HEK293T (cell line): ENCODE results near the gene DNAH3.

Experiments
- CTCF ChIA-PET: fragments of 350-600 bp; formaldehyde crosslinking; extraction: SDS; loops from one replicate; lab custom pipeline; 2021; ENCODE audit warnings: antibody characterized with exemption, inconsistent platforms; lab: Yijun Ruan, JAX
- POLR2A ChIA-PET: fragments of 350-600 bp; formaldehyde crosslinking; extraction: SDS; loops from one replicate; lab custom pipeline; 2020; ENCODE audit warnings: antibody characterized with exemption, inconsistent platforms; lab: Yijun Ruan, JAX
- DNase-seq: peaks from one replicate; pipeline ENCODE4 v3.0.0; 2012; ENCODE audit warnings: mixed read lengths; ENCODE audit errors: extremely low spot score
- ARNT ChIP-seq: fragments of 450-650 bp; IDR thresholded peaks from 2 replicates; pipeline ENCODE4 v1.6.1; 2017; ENCODE audit warnings: mild to moderate bottlenecking
- BHLHE40 ChIP-seq: fragments of 450-650 bp; IDR thresholded peaks from 2 replicates; pipeline ENCODE4 v1.6.1; 2016; ENCODE audit warnings: mild to moderate bottlenecking, moderate library complexity, borderline replicate concordance
- CTBP1 ChIP-seq: fragments of 450-650 bp; IDR thresholded peaks from 2 replicates; pipeline ENCODE4 v1.6.1; 2016; ENCODE audit warnings: borderline replicate concordance
- ELF4 ChIP-seq: fragments of 450-650 bp; IDR thresholded peaks from 2 replicates; pipeline ENCODE4 v1.6.1; 2017; ENCODE audit warnings: antibody characterized with exemption
- FOXA1 ChIP-seq: fragments of 450-650 bp; IDR thresholded peaks from 2 replicates; pipeline ENCODE4 v1.6.1; 2016; ENCODE audit warnings: mild to moderate bottlenecking
- FOXK2 ChIP-seq: fragments of 450-650 bp; IDR thresholded peaks from 2 replicates; pipeline ENCODE4 v1.6.1; 2016; ENCODE audit warnings: mild to moderate bottlenecking
- FOXM1 ChIP-seq: fragments of 450-650 bp; IDR thresholded peaks from 2 replicates; pipeline ENCODE4 v1.6.1; 2017; ENCODE audit warnings: mild to moderate bottlenecking, borderline replicate concordance
- HDGF ChIP-seq: fragments of 450-650 bp; IDR thresholded peaks from 2 replicates; pipeline ENCODE4 v1.6.1; 2017; ENCODE audit warnings: antibody characterized with exemption, borderline replicate concordance
- L3MBTL2 ChIP-seq: fragments of 450-650 bp; conservative IDR thresholded peaks from 2 replicates; pipeline ENCODE4 v1.6.1; 2016; ENCODE audit warnings: mild to moderate bottlenecking
- LEF1 ChIP-seq: fragments of 450-650 bp; IDR thresholded peaks from 2 replicates; pipeline ENCODE4 v1.6.1; 2017; ENCODE audit warnings: mild to moderate bottlenecking, borderline replicate concordance
- NFRKB ChIP-seq: fragments of 450-650 bp; IDR thresholded peaks from 2 replicates; pipeline ENCODE4 v1.6.1; 2016; ENCODE audit warnings: mild to moderate bottlenecking, moderate library complexity
- PKNOX1 ChIP-seq: fragments of 450-650 bp; IDR thresholded peaks from 2 replicates; pipeline ENCODE4 v1.6.1; 2016
- SP1 ChIP-seq: fragments of 450-650 bp; IDR thresholded peaks from 2 replicates; pipeline ENCODE4 v1.6.1; 2017
- SUZ12 ChIP-seq: fragments of 450-650 bp; IDR thresholded peaks from 2 replicates; pipeline ENCODE4 v1.6.1; 2016; ENCODE audit warnings: mild to moderate bottlenecking
- TARDBP ChIP-seq: fragments of 450-650 bp; IDR thresholded peaks from 2 replicates; pipeline ENCODE4 v1.6.1; 2016
- ZNF384 ChIP-seq: fragments of 450-650 bp; IDR thresholded peaks from 2 replicates; pipeline ENCODE4 v1.6.1; 2016

The DNAH3 gene

GRCh38 chr16:21037736-21038135, 112.9 kb downstream of the DNAH3 start:
- CTCF ChIA-PET = no interaction called here
- TF ChIP-seq FOXK2 (no peak), FOXA1 (no peak)
- no peak for DNase-seq
- POLR2A ChIA-PET = no interaction called here

GRCh38 chr16:21037168-21037567, 113.5 kb downstream of the DNAH3 start:
- no peak for DNase-seq
- CTCF ChIA-PET = no interaction called here
- TF ChIP-seq FOXA1 (no peak), L3MBTL2 (no peak), CTBP1 (no peak), TARDBP (no peak), FOXK2 (no peak), LEF1 (no peak), ARNT (no peak), NFRKB (no peak)
- POLR2A ChIA-PET = no interaction called here

- ChIA-PET CTCF (interaction anchor here (0.6 kb wide), 1 partner anchor 52 kb away, joined by 3 read pairs; no protein-coding TSS in a partner anchor), POLR2A (no interaction called here)
- DNase-seq = no peak
- no peak for TF ChIP-seq SP1
- TF ChIP-seq FOXM1 = no peak
- no peak for TF ChIP-seq HDGF
- no peak for TF ChIP-seq NFRKB
- TF ChIP-seq L3MBTL2 = no peak
- no peak for TF ChIP-seq ELF4
- no peak for TF ChIP-seq SUZ12
- no peak for TF ChIP-seq CTBP1
- TF ChIP-seq ZNF384 = no peak
- no peak for TF ChIP-seq ARNT
- TF ChIP-seq FOXK2 = no peak
- TF ChIP-seq BHLHE40 = no peak
- TF ChIP-seq TARDBP = no peak
- TF ChIP-seq FOXA1 = no peak
- TF ChIP-seq LEF1 = no peak
- no peak for TF ChIP-seq PKNOX1
Observed at GRCh38 chr16:21036471-21036870, 114.2 kb downstream of the DNAH3 start.

- ChIA-PET CTCF (no interaction called here), POLR2A (no interaction called here)
- TF ChIP-seq SUZ12 (no peak), CTBP1 (no peak), HDGF (no peak), FOXK2 (no peak), ARNT (no peak), FOXA1 (no peak), SP1 (no peak), TARDBP (no peak), PKNOX1 (no peak), NFRKB (no peak), ELF4 (no peak), LEF1 (no peak), L3MBTL2 (no peak), FOXM1 (no peak), BHLHE40 (no peak), ZNF384 (no peak)
- DNase-seq = no peak
Observed at GRCh38 chr16:21033704-21034103, 116.9 kb downstream of the DNAH3 start.

GRCh38 chr16:21033264-21033663, 117.4 kb downstream of the DNAH3 start:
- ChIA-PET CTCF (no interaction called here), POLR2A (no interaction called here)
- TF ChIP-seq TARDBP = no peak
- no peak for TF ChIP-seq L3MBTL2
- TF ChIP-seq NFRKB = no peak
- TF ChIP-seq SUZ12 = no peak
- no peak for TF ChIP-seq LEF1
- no peak for TF ChIP-seq ELF4
- no peak for TF ChIP-seq FOXA1
- TF ChIP-seq HDGF = no peak
- TF ChIP-seq CTBP1 = no peak
- DNase-seq = no peak

- no peak for DNase-seq
- ChIA-PET CTCF (no interaction called here), POLR2A (no interaction called here)
- TF ChIP-seq L3MBTL2 (no peak), BHLHE40 (no peak), TARDBP (no peak), SUZ12 (no peak), FOXA1 (no peak), SP1 (no peak), NFRKB (no peak), ZNF384 (no peak), FOXM1 (no peak), FOXK2 (no peak), LEF1 (no peak), CTBP1 (no peak), HDGF (no peak), PKNOX1 (no peak), ARNT (no peak), ELF4 (no peak)
Observed at GRCh38 chr16:21028728-21029127, 121.9 kb downstream of the DNAH3 start.
